DND-41 (cell line): ENCODE data around the gene TBC1D1.

Source experiments
- EZH2 ChIP-seq: IDR thresholded peaks from 3 replicates; pipeline ENCODE4 v1.6.1; 2012; ENCODE audit warnings: borderline replicate concordance, low read depth, mild to moderate bottlenecking, moderate library complexity, low read length, inconsistent platforms; ENCODE audit not compliant: severe bottlenecking
- TF ChIP-seq, protein P1 (sequence below): IDR thresholded peaks from 2 replicates; pipeline ENCODE4 v1.5.1; 2012; ENCODE audit warnings: borderline replicate concordance, low read length, moderate library complexity, mild to moderate bottlenecking; ENCODE audit not compliant: poor library complexity, severe bottlenecking; ENCODE audit errors: extremely low read depth

DNA sequence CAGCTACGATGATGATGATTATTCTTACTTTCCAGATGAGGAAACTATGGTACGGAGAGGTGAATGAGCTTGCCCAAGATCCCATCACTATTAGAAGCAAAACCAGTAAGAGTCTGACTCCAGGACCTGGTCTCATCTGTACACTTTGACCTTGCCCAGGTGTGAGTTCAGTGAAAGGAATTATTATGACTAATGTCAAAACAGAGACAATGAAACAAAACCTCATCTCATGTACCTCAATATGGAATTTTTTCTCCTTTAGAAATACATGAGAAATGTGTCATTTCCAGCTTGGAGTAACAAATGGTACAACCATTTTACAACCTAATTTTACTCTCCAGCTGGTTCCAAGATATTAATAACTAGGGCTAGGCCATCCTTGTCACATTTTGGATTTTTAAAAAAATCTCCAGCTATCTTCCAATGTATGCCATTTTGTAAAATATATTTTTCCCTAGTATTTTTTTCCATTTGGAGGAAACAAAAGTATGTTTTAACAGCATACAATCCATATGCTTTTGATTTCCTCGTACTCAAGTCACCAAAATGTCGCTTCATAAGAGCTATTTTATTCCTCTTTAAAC lies 283.1 kb downstream of the TBC1D1 start:
- TF ChIP-seq, protein P1, sequence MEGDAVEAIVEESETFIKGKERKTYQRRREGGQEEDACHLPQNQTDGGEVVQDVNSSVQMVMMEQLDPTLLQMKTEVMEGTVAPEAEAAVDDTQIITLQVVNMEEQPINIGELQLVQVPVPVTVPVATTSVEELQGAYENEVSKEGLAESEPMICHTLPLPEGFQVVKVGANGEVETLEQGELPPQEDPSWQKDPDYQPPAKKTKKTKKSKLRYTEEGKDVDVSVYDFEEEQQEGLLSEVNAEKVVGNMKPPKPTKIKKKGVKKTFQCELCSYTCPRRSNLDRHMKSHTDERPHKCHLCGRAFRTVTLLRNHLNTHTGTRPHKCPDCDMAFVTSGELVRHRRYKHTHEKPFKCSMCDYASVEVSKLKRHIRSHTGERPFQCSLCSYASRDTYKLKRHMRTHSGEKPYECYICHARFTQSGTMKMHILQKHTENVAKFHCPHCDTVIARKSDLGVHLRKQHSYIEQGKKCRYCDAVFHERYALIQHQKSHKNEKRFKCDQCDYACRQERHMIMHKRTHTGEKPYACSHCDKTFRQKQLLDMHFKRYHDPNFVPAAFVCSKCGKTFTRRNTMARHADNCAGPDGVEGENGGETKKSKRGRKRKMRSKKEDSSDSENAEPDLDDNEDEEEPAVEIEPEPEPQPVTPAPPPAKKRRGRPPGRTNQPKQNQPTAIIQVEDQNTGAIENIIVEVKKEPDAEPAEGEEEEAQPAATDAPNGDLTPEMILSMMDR = no peak
- no peak for TF ChIP-seq EZH2
